ENCODE data around the gene UNC119B. TPM values are rescaled to one million over a fixed set of nuclear protein-coding genes. Genes with fewer than 3 reads are reported as not detected.
A peak's percentile ranks its signal among the peaks of the same experiment; 100 is the strongest.
"Not testable (repeated sequence)": the region's sequence is repeated elsewhere in the genome, so short reads cannot be mapped to it uniquely, and the experiment has no call there.

UNC119B gene
- total RNA-seq (2014; rRNA removed; shearing (Covaris generic)), result 11.6 and 12.1 TPM in 2 replicates
- polyA plus RNA-seq (2015; cell fraction: cytosol; rRNA removed), result 26.1 and 28.5 TPM in 2 replicates
- polyA plus RNA-seq (2015; cell fraction: nucleus; rRNA removed), result 32.0 and 35.1 TPM in 2 replicates

DNA sequence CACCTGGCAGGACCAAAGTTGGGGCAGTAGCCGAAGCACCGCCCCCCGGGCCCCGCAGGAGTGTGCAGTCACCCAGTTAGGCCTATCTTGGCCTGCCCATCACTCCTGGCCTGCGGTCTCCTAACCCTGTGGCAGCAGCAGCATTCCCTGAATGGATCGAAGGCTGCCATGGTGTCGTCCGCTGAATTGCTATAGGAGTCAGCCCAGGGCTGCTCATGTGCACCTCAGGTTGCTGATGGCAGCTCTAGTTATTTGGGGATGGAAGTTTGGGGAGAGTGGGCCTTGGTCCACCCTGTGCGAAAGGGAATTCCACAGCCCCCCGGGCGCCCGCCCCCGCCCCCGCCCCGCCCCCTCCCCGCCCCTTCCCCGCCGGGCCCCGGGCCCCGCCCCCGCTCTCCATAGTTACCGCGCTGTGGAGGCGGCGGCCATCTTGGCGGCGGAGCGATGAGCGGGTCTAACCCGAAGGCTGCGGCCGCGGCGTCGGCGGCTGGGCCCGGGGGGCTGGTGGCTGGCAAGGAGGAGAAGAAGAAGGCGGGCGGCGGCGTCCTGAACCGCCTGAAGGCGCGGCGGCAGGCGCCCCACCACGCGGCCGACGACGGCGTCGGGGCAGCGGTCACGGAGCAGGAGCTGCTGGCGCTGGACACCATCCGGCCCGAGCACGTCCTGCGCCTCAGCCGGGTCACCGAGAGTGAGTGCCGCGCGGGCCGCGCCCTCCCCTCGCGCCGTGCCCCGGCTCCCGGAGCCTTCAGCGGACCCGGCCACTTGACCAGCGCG is at the start of gene UNC119B:
Gene UNC119B, plus strand, starts transcription at position 428 of the 774 bp plus-strand sequence. Its CDS starts 17 bp downstream, at position 445.
- peak; percentile 55 for DNase-seq (ENCODE audit: low read depth, low spot score)
- in situ Hi-C loops (cut with HindIII; ENCODE audit: low pct_unique_long_range_greater_than_20kb, low sequenced_read_pairs), result no loop called here

DNA sequence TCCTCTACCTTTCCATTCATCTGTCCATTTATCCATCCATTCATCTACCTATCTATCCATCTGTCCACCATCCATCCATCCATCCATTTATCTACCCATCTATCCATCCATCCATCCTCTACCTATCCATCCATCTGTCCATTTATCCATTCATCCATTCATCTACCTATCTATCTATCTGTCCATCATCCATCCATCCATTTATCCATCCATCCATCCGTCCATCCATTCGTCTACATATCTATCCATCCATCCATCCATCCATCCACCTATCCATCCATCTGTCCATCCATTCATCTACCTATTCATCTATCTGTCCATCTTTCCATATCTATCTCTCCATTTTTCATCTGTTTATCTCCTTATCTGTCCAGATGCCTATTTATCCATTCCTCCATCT is 48.8 kb upstream of the UNC119B start:
- in situ Hi-C loops (cut with HindIII; ENCODE audit: low pct_unique_long_range_greater_than_20kb, low sequenced_read_pairs), result no loop called here
- no peak for DNase-seq (ENCODE audit: low read depth, low spot score)

DNA sequence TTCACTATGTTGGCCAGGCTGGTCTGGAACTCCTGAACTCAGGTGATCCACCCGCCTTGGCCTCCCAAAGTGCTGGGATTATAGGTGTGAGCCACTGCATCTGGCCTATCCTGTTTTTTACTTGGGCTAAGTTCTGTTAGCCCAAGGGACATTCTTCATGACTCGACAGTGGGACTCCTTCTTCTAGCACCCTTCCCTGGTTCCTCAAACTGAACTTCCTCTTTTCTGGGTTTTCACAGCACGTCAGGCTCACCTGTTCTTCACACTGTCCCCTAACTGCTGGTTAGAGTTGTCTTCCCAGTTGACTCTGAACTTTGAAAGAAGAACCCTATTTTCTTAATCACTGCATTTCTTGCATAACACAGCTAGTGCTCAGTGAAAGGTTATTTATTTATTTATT is 47.4 kb upstream of the UNC119B start:
- DNase-seq (ENCODE audit: low read depth, low spot score), result no peak
- in situ Hi-C loops (cut with HindIII; ENCODE audit: low pct_unique_long_range_greater_than_20kb, low sequenced_read_pairs), result no loop called here

DNA sequence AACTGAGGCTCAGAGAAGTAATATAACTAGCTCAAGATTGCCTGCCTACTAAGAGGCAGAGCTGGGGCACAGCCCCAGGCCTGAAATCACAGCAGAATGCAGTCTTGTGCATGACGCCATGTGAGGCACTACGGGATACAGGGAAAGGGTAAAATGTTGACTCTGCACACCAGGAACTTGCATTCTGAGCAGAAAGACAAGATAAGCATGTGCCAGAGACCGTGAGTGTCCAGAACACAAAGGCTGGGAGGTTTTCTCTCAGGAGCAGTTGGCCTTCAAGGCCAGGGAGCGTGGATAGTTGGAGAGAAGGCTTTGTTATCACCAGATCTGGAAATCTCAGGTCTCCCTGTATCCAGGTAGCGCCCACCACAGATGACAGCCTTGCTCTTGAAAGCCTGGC is 46.5 kb upstream of the UNC119B start:
- in situ Hi-C loops (cut with HindIII; ENCODE audit: low pct_unique_long_range_greater_than_20kb, low sequenced_read_pairs), result no loop called here
- no peak for DNase-seq (ENCODE audit: low read depth, low spot score)

DNA sequence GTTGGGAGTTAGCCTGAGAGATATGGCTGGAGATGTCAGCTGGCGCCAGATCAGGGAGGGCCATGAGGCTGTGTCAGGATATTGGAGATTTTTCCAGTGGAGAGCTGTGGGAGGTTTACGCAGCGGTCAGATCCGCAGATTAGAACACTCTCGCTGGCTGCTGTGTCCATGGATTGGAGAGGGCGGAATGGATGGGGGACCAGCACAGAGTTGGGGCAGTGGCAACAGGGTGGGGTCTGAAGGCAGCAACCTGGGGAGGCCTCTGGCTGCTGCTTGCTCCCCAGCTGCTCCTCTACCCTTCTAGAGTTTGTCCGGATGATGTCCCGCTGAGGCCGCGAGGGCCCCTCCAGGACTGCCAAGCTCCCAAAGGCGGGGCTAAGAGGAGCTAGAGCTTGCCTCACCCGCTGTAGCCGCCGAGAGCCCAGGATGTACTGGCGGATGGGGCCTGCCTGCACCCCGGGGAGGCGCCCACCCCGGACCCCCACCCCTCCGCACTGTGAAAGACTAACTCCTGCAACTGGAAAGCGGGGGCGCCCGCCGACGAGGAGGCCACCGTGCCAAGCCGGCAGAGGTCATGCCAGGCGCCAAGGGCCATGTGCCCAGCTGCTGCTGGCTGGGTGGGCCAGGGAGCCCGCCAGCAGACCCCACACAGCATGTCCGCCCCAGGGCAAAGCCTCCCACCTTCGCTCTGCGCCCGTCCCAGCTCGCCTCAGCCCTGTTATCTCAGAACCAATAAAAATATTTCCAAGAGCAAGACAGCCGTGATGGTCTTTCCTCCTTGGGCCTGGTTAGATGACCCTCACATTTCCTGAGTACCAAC is 43.5 kb upstream of the UNC119B start:
- in situ Hi-C loops (cut with HindIII; ENCODE audit: low pct_unique_long_range_greater_than_20kb, low sequenced_read_pairs), result no loop called here
- DNase-seq (ENCODE audit: low read depth, low spot score), result no peak

DNA sequence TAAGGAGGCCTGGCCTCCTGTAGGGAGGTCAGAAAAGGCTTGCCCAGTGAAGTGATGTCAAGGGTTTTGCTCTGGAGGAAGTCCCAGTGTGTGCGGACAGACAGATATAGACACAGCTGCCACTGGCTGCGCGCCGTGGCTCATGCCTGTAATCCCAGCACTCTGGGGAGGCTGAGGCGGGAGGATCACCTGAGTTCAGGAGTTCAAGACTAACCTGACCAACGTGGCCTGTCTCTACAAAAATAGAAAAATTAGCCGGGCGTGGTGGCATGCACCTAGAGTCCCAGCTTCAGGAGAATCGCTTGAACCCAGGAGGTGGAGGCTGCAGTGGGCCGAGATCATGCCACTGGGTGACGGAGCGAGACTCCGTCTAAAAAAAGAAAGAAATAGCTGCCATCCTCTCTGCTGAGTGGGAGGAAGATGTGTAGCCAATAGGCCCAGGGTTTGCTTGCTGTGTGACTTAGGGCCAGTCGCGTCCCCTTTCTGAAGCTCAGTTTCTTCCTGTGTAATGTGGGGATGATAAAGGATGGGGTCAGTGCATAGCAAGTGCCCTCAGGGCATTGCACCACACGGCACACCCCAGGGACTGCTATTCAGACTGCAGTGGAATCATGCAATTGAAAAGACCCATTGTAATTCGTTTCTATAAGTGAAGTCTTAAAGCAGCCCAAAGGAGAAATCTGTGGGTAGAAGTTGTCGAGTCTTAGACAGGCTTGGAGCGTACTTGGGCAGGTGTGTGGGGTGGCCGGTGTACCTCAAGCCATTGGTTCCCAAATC is 42.0 kb upstream of the UNC119B start:
- in situ Hi-C loops (cut with HindIII; ENCODE audit: low pct_unique_long_range_greater_than_20kb, low sequenced_read_pairs), result no loop called here
- DNase-seq (ENCODE audit: low read depth, low spot score), result peak; percentile 80

DNA sequence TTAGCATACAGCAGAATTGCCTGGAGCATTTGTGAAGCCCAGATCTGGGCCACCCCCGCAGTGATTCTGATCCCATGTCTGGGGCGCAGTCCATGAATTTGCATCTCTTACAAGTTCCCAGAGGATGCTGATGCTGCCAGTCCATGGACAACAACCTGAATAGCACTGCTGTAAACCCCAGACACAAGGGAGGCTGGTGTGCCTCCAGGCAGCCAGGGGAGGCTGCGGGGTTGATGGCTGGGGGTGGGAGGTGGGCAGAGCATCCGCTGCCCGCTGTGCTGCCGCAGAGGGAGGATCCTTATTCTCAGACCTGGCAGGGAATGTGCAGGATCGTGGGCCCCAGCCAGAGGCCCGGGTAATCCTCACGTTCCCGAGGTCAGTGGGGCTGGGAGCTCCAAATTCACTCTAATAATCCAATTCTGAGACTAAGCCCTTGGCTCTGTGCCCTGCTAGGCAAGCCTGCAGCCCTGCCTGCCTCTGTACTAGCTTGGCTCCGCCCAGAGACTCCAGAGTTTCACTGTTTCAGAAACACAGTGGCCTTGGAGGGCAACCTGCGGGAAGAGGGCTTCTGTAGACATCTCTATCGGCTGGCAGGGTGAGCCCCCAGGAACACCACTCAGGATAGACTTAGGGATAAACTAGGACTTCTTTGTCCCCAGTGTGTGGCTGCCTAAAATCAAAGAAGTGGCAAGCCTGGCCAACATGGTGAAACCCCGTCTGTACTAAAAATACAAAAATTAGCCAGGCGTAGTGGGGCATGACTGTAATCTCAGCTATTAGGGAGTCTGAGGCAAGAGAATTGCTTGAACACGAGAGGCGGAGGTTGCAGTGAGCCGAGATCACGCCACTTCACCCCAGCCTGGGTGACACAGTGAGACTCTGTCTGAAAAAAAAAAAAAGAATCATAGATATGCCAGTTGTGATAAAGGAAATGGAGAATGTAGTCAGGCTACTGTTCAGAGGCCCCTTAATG is 41.1 kb upstream of the UNC119B start:
- in situ Hi-C loops (cut with HindIII; ENCODE audit: low pct_unique_long_range_greater_than_20kb, low sequenced_read_pairs), result no loop called here
- peak; percentile 37 for DNase-seq (ENCODE audit: low read depth, low spot score)

DNA sequence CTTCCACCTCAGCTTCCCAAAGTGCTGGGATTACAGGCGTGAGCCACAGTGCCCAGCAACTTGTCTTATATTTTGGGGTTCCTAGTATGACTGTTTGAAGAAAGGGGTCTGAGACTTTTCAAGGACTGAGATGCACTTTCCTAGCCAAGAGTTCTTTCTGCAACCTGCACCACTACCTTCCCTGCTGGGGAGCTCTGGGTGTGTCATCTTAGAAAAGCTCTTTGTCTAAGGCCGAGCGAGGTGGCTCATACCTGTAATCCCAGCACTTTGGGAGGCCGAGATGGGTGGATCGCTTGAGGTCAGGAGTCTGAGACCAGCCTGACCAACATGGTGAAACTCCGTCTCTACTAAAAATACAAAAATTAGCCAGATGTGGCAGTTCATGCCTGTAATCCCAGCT is 40.0 kb upstream of the UNC119B start:
- DNase-seq (ENCODE audit: low read depth, low spot score); in situ Hi-C loops (cut with HindIII; ENCODE audit: low pct_unique_long_range_greater_than_20kb, low sequenced_read_pairs): not testable (repeated sequence)

DNA sequence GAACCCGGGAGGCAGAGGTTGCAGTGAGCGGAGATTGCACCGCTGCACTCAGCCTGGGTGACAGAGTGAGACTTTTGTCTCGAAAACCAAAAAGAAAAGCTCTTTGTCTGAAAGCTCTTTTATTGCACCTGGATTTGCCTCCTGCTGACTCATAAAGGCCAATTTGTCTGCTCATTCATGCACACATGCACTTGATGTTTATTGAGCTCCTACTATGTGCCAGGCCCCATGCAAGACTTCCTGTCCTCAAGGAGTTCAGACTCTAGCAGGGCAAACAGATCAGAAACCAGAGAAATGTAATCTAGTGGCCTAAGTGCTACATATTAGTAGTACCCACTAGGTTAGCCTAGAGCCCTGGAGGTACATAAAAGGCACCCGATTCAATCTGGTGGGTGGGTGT is 39.6 kb upstream of the UNC119B start:
- DNase-seq (ENCODE audit: low read depth, low spot score), result no peak
- in situ Hi-C loops (cut with HindIII; ENCODE audit: low pct_unique_long_range_greater_than_20kb, low sequenced_read_pairs), result no loop called here

DNA sequence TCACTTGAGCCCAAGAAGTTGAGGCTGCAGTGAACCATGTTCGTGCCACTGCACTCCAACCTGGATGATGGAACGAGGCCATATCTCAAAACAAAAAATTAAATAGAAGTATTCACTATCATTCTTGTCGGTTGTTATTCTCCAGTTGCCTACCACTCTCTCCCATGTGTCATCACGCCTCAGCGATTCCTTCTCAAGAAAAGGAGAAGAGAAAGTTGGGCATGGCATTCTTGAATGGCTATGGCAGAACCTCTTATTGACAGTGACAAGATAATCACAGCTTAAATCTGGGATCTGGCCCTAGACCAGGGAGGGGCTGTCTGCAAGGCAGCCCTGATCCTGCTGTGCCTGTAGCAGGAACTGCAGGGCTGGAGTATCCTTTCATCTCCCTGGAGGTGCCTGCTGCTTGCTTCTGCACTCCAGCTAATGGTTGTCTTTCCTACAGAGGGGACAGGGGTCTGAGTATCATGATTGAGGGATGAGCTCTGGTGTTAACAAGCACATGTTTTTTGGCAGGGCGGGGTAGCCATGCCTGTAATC is 36.1 kb upstream of the UNC119B start:
- in situ Hi-C loops (cut with HindIII; ENCODE audit: low pct_unique_long_range_greater_than_20kb, low sequenced_read_pairs), result no loop called here
- DNase-seq (ENCODE audit: low read depth, low spot score), result no peak

DNA sequence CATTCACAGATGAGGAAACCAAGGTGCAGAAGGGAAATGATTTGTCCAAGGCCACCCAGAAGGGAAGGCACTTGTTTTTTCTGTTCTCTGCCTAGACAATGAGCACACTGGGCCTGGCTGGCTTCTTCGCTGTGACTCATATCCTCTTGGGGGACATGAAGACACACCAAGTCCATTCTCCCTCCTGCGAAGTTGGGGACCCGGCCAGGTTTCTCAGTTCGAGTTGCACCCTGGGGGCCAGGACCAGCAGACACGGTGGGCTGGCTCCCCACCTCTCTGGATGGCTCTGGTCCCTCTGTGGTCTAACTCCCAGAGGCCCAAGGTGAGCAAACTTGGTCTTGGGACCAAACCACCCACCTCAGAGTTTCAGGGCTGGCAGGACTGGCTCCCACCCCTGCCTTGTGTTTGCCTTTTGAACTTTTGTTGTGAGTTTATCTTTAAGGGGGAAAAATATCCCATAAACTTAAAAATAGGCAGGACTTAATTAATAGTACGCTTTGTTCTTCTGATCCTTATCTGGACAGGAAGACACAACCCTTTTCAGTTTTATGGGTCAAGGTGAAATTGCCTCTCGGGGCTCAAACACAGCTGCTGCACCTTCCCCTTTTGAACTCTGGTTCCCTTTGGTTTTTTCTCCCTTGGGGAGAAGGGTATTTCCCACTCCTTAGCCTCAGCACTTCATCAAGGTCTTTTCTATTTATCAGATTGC is 32.3 kb upstream of the UNC119B start:
- in situ Hi-C loops (cut with HindIII; ENCODE audit: low pct_unique_long_range_greater_than_20kb, low sequenced_read_pairs), result no loop called here
- DNase-seq (ENCODE audit: low read depth, low spot score), result no peak

DNA sequence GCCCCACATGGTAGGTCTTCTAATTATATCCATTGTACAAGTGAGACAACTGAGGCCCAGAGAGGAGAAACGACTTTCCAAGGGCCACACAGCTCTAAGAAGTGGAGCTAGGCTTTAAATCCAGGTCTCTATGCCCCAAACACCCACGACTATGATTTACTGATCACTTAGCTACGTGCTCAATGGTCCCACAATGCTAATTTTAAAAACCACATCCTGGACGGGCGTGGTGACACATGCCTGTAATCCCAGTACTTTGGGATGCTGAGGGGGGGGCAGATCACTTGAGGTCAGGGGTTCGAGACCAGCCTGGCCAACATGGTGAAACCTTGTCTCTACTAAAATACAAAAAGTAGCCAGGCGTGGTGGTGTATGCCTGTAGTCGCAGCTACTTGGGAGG is 31.7 kb upstream of the UNC119B start:
- DNase-seq (ENCODE audit: low read depth, low spot score), result no peak
- in situ Hi-C loops (cut with HindIII; ENCODE audit: low pct_unique_long_range_greater_than_20kb, low sequenced_read_pairs), result no loop called here

DNA sequence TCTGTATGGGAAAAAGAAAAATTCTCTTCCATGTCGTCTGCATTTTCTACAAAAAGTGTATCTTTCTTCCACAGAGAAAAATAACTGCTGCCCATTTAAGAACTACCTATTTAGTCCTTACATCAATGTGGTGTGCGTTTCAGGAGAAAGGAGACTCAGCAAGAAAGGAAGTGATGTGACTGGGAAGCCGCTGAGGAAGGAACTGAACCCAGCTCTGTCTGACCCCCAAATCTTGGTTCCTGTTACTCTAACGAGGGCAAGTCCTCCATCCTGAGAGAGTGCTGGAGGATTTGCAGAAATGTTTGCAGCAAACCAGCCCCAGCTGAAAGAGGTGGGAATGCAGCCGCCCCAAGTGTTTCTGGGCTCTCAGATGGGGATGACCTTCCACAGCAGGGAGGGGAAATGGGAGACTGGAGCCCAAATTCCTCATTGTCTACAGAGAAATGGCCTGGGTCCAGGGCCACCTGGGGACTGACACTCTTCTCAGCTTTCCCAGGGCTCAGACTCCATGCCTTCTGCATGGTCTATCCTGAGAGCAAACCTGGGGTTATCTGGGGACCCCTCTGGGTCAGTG is 30.0 kb upstream of the UNC119B start:
- in situ Hi-C loops (cut with HindIII; ENCODE audit: low pct_unique_long_range_greater_than_20kb, low sequenced_read_pairs), result no loop called here
- no peak for DNase-seq (ENCODE audit: low read depth, low spot score)

DNA sequence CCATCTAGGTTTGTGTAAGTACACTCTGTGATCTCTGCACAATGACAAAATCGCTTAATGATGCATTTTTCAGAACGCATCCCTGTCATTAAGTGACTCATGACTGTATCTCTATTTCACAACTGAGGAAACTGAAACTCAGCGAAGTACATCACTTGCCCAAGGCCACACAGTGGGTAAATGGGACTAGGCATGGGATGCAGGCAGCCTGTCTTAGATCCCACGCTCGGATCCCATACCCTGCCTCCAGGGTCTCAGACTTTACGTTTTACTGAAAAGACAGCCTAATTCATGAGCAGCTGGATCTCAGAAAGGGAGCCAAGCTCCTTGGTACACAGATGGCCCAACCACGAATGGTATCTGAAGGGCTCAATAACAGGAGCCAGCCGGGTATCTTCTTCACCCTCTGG is 25.7 kb upstream of the UNC119B start:
- in situ Hi-C loops (cut with HindIII; ENCODE audit: low pct_unique_long_range_greater_than_20kb, low sequenced_read_pairs), result no loop called here
- peak; percentile 82 for DNase-seq (ENCODE audit: low read depth, low spot score)

DNA sequence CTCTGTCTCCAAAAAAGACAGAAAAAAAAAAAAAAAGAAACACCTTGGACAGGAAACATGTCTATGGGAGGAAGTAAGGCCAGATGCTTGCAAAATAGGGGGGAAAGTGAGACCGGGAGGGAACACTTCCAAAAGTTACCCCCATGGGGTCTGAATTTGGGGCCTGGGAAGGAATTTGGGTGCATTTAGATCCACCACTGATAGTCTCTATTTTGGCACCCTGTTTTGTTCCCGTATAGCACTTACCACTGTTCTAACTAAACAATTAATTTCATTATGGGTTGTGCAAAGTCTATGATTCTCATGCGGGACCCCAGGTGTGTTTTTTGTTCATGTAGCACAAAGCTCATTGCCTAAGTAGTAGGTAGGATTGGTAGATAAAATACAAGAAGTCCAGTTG is 24.7 kb upstream of the UNC119B start:
- in situ Hi-C loops (cut with HindIII; ENCODE audit: low pct_unique_long_range_greater_than_20kb, low sequenced_read_pairs), result no loop called here
- no peak for DNase-seq (ENCODE audit: low read depth, low spot score)

DNA sequence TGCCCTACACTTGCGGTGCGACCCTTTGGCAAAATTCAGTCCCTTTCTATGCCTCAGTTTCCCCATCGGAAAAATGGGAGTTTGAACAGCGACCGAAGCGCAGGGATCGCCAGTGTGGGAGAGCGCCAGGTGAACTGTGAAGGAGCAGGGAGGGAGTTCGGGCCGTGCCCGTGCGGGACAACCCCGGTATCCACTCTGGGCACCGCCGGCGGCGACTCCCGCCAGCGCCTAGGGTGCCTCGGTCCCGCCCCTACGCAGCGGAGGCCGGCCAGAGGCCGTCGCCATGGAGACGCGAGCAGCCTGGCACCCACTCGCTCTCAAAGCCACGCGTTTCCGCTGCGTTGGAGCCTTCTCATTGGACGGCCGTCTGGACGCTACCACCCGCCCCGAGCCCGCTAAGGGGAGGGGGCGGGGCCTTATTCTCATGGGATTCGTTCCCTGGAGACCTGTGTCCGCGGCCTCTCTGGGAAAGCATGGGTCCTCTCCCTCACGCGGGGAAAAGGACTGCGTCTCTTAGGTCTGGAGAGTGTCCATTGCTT is 24.0 kb upstream of the UNC119B start:
- peak; percentile 98 for DNase-seq (ENCODE audit: low read depth, low spot score)
- in situ Hi-C loops (cut with HindIII; ENCODE audit: low pct_unique_long_range_greater_than_20kb, low sequenced_read_pairs), result no loop called here
